GM19240 (cell line): ENCODE measurements around the gene SFTA2.

Experiments used
- DNase-seq: peaks from one replicate; pipeline ENCODE4 v3.0.0; 2011; ENCODE audit warnings: low spot score; ENCODE audit not compliant: insufficient read length

SFTA2 gene

DNA sequence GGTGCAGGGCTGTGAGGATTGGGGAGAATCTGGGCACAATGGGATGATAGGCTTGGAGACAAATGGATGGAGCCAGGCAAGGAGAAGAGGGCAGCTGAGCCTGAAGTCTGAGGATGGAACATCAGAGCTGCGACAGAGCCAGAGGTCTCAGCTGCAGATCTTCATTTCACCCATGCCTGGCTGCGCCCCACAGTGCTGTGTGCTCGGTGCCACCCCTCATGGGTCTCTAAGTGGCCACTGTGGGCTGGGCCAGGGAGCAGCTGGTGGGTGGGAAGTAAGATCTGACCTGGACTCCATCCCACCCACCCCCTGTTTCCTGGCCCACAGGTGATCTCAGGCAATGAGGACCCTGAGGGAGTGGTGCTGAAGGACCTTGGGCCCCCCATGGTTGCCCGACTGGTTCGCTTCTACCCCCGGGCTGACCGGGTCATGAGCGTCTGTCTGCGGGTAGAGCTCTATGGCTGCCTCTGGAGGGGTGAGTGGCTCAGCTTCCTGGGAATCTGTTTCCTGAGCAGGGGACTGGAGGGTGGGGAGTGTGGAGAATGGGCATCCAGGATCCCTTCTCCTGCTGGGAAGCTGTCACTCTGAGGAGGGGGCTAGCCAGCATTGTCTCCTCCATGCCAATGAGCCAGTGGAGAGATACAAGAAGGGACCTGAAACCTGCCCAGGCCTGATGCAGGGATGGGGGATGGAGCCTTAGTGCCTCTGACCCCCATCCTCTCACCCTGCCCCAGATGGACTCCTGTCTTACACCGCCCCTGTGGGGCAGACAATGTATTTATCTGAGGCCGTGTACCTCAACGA lies 41.1 kb downstream of the SFTA2 start:
- no peak for DNase-seq

DNA sequence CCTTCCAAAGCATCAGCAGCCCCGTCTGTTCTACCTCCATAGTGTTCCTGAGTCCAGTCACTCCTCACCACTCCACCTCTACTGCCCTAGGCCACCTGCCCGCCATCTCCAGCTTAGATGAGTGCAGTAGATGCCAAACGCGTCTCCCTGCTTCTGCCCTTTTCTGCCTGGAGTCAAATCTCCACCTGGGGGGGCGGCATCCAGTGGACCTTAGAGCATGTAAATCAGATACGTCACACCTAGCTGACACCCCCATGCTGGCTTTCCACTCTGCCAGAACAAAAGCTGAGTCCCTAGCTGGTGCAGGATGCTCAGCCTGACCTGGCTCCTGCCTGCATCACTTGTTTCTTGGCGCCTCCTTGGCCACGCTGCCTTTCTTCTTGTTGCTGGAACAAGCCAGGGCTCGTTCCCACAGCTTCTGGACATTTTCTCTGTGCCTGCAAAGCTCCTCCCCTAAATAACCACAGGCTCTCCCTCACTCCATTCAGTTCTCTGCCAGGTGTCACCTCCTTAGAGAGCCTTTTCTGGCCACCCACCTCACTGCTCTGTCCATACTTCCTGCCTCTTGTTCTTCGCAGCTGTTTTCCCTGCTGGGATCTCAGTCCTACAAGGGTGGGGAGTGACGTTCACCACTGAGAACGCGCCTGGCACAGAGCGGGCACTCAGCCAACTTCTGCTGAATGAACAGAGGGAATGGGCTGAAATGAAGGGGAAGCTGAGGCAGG lies 41.9 kb downstream of the SFTA2 start:
- DNase-seq, result no peak

DNA sequence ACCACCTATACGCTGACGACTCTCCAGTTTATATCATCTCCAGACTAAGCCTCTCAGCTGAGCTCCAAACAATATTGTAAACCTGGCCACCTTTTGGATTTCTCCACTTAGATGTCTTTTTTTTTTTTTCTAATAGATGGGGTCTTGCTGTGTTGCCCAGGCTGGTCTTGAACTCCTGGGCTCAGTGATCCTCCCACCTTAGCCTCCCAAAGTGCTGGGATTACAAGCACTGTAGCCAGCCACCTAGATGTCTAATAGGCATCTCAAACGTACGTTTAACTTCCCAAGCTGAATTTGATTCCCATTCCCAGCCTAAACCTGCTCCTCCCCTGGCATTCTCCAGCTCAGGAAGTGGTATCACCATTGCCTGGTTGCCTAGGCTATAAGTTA lies 42.5 kb downstream of the SFTA2 start:
- no peak for DNase-seq

- no peak for DNase-seq
Measured at GRCh38 chr6:30888816-30889495, 43.0 kb downstream of the SFTA2 start.

- no peak for DNase-seq
Measured at GRCh38 chr6:30887901-30888815, 43.8 kb downstream of the SFTA2 start.

- no peak for DNase-seq
Measured at GRCh38 chr6:30886897-30887255, 45.1 kb downstream of the SFTA2 start.

GRCh38 chr6:30885999-30886896 lies 45.7 kb downstream of the SFTA2 start:
- no peak for DNase-seq

DNA sequence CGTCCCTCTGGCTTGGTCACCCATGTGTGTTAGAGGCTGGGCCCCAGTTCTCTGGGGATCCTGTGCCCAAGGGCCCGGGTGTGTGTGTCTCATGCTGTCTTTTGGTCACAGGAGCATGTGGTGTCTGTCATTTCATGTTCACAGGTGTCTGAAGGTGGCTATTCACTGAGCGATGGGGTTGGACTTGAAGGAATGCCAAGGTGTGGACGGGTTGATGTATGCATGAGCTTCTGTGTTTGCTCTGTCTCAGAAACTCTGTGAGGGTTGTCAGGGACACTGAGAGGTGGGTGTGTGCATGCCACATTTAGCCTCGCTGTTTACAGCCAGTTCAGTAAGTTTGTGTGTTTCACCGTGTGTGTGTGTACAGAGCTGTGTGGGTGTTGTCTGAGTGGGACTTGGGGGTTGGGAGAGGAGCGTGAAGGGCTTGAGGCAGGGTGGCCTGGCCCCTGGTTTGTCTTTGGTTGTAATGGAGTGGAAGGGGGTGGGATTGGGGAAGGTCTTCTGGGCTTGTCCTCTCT lies 46.4 kb downstream of the SFTA2 start:
- no peak for DNase-seq

DNA sequence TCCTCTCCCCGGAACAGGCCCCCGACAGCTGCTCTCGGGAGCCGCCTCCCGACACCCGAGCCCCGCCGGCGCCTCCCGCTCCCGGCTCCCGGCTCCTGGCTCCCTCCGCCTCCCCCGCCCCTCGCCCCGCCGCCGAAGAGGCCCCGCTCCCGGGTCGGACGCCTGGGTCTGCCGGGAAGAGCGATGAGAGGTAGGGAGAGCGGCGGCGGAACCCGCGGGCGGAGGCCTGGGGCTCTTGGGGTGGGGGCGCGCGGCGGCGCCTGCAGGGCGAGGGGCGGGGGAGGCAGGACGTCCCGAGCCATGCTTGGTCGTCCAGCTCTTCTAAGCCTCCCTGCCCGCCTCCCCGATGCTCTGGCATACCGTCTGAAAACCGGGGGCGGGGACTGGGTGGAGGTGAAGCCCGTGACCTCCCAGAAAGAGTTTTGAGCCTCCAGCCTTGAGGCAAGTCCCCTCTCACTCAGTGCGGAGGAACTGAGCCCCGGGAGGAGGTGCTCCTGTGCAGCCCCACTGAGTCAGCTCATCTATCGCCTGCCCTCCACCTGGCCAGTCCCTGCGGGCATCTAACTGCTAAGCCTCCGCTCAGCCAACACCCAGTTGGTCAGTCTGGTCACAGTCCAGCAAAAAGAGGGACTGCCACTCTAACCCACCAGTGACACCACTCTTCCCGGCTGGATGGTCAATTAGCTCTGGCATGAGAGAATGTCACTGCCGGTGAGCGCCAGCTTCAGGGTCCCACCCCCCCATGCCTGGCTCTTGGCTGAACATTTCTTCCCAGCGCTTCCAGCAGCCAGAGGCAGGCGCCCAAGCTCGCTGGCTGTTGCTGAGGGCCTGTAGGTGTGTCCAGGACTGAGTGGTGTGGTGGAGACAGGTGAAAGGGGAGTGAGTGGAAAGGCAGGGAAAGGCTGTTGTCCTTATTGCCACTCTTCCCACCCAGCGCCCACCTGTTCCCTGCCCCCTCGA lies 47.2 kb downstream of the SFTA2 start:
- DNase-seq, result peak; percentile 45

- peak; percentile 55 for DNase-seq
Measured at GRCh38 chr6:30883685-30884520, 48.1 kb downstream of the SFTA2 start, which contains the start of gene DDR1. DDR1 (plus strand) TSS chr6:30884519; CDS start chr6:30888730, 4,211 bp downstream.

GRCh38 chr6:30882759-30883684 lies 48.9 kb downstream of the SFTA2 start:
- DNase-seq, result peak; percentile 59

DNA sequence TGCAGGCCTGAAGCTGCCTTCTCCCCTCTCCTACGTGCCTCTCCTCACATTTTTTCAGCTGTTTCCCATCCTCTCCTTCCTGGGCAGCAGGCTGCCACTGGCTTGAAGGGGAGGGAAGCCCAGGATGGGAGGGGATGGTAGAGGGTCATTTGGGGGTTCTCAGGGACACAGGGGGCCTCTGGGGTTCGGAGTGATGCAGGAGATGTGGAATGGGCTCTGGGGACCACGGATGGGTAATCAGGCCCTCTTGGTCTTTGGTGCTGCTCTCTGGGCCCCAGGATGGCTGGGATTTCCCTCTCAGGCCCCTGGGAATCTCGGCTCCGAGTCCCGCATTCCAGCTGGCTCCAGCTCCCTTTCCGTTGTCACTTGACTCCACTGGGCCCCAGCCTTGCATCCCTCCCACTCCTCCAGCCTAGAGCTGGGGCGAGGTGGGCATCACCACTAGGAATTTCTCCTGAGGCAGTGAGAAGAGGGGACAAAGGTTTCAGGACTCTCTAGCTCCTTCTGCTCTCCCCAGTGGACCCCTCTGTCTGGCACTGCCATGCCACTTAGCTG lies 49.7 kb downstream of the SFTA2 start:
- no peak for DNase-seq

- no peak for DNase-seq
Measured at GRCh38 chr6:30881392-30882203, 50.4 kb downstream of the SFTA2 start.
